MCF 10A (cell line): Measurements from ENCODE around the gene BTBD17. TPM values are rescaled to one million over a fixed set of nuclear protein-coding genes. Genes with fewer than 3 reads are reported as not detected.

ENCODE experiments used
- BruUV-seq: library from RNA; stranded (reverse); fragments of 400-500 nt; replicated peaks from 2 replicates; lab custom pipeline; 2021; lab: Mats Ljungman, UMichigan
- CTCF ChIA-PET: fragments of 300-600 bp; sonication (Branson Sonifier 250); formaldehyde crosslinking; extraction: SDS; loops from one replicate; lab custom pipeline; 2021; ENCODE audit warnings: antibody characterized with exemption, inconsistent platforms; lab: Yijun Ruan, JAX
- POLR2A ChIA-PET: fragments of 300-600, 350-650 bp; sonication (Branson Sonifier 250); formaldehyde crosslinking; extraction: SDS; loops from one replicate; lab custom pipeline; 2020; ENCODE audit warnings: antibody characterized with exemption, inconsistent platforms; lab: Yijun Ruan, JAX
- DNase-seq: peaks from one replicate; pipeline ENCODE4 v3.0.0-alpha.2; 2018; ENCODE audit not compliant: unreplicated experiment
- H3K27ac Mint-ChIP-seq: one replicate; pipeline ENCODE4 v1.8.0; 2022; ENCODE audit warnings: mild to moderate bottlenecking, low read depth, mixed read lengths; ENCODE audit not compliant: unreplicated experiment
- H3K27me3 Mint-ChIP-seq: one replicate; pipeline ENCODE4 v1.8.0; 2022; ENCODE audit warnings: mixed read lengths; ENCODE audit not compliant: insufficient read depth, unreplicated experiment
- H3K36me3 Mint-ChIP-seq: one replicate; pipeline ENCODE4 v1.8.0; 2022; ENCODE audit warnings: mild to moderate bottlenecking, moderate library complexity, mixed read lengths; ENCODE audit not compliant: insufficient read depth, unreplicated experiment
- H3K4me1 Mint-ChIP-seq: one replicate; pipeline ENCODE4 v1.8.0; 2022; ENCODE audit warnings: mixed read lengths; ENCODE audit not compliant: insufficient read depth, unreplicated experiment
- H3K4me3 Mint-ChIP-seq: one replicate; pipeline ENCODE4 v1.8.0; 2022; ENCODE audit warnings: mild to moderate bottlenecking, moderate library complexity, mixed read lengths; ENCODE audit not compliant: unreplicated experiment
- H3K9me3 Mint-ChIP-seq: one replicate; pipeline ENCODE4 v1.8.0; 2022; ENCODE audit warnings: mixed read lengths; ENCODE audit not compliant: unreplicated experiment
- CTCF ChIP-seq: fragments of 200-600 bp; IDR thresholded peaks from one replicate; pipeline ENCODE4 v1.8.0; 2022; ENCODE audit warnings: antibody characterized with exemption, mild to moderate bottlenecking; ENCODE audit not compliant: unreplicated experiment
- intact Hi-C: fragments of 100-400 bp; cut with micrococcal nuclease; formaldehyde crosslinking; loops from 2 replicates; pipeline ENCODE4 v1.14.1; 2022
- total RNA-seq: library from RNA; stranded (reverse); gene quantifications from 2 replicates; pipeline ENCODE4 v1.2.3, GENCODE V29; 2022

The BTBD17 gene
- total RNA-seq, 1 experiment from 2014 or later = not detected

- BruUV-seq = no TSS peak
- CTCF ChIA-PET = no interaction called here
- no peaks in the 10 kb centered on the region for H3K4me1 Mint-ChIP-seq
- POLR2A ChIA-PET = no interaction called here
- intact Hi-C loops = no loop called here
- H3K27ac Mint-ChIP-seq = no peak overlapping the region
- peaks cover 48% of the 10 kb centered on the region for H3K27me3 Mint-ChIP-seq
- TF ChIP-seq CTCF = no peak
- DNase-seq = no peak
- H3K36me3 Mint-ChIP-seq = no peaks in the 10 kb centered on the region
- H3K9me3 Mint-ChIP-seq = peaks cover 23% of the 10 kb centered on the region
- H3K4me3 Mint-ChIP-seq = no peak overlapping the region
Measured at GRCh38 chr17:74317071-74317470, 44.6 kb downstream of the BTBD17 start.

- no peaks in the 10 kb centered on the region for H3K36me3 Mint-ChIP-seq
- intact Hi-C loops = no loop called here
- TF ChIP-seq CTCF = no peak
- H3K9me3 Mint-ChIP-seq = peaks cover 18% of the 10 kb centered on the region
- BruUV-seq = no TSS peak
- no peak overlapping the region for H3K4me3 Mint-ChIP-seq
- ChIA-PET CTCF (interaction anchor here (2.5 kb wide), 1 partner anchor 17 kb away, joined by 6 read pairs; no protein-coding TSS in a partner anchor), POLR2A (no interaction called here)
- H3K4me1 Mint-ChIP-seq = no peaks in the 10 kb centered on the region
- DNase-seq = no peak
- peaks cover 39% of the 10 kb centered on the region for H3K27me3 Mint-ChIP-seq
- H3K27ac Mint-ChIP-seq = no peak overlapping the region
Measured at GRCh38 chr17:74316220-74316619, 45.4 kb downstream of the BTBD17 start.

- no peaks in the 10 kb centered on the region for H3K4me1 Mint-ChIP-seq
- H3K9me3 Mint-ChIP-seq = peaks cover 18% of the 10 kb centered on the region
- BruUV-seq = no TSS peak
- no peak overlapping the region for H3K27ac Mint-ChIP-seq
- POLR2A ChIA-PET = interaction anchor here (0.6 kb wide), 1 partner anchor 98 kb away, joined by 4 read pairs; no protein-coding TSS in a partner anchor
- H3K36me3 Mint-ChIP-seq = no peaks in the 10 kb centered on the region
- intact Hi-C loops = no loop called here
- no peak overlapping the region for H3K4me3 Mint-ChIP-seq
- peaks cover 26% of the 10 kb centered on the region for H3K27me3 Mint-ChIP-seq
- TF ChIP-seq CTCF = no peak
- no peak for DNase-seq
- CTCF ChIA-PET = interaction anchor here (2.5 kb wide), 1 partner anchor 15 kb away, joined by 6 read pairs; no protein-coding TSS in a partner anchor
Measured at GRCh38 chr17:74314877-74315276, 46.8 kb downstream of the BTBD17 start.

- Mint-ChIP-seq H3K4me3 (no peak overlapping the region), H3K9me3 (peaks cover 18% of the 10 kb centered on the region), H3K36me3 (no peaks in the 10 kb centered on the region), H3K4me1 (peaks cover 6% of the 10 kb centered on the region), H3K27me3 (peaks cover 26% of the 10 kb centered on the region), H3K27ac (no peak overlapping the region)
- no TSS peak for BruUV-seq
- DNase-seq = no peak
- intact Hi-C loops = no loop called here
- ChIA-PET CTCF (interaction anchor here (0.6 to 0.7 kb wide), 2 partner anchors 86 to 444 kb away, joined by 3 read pairs; no protein-coding TSS in a partner anchor), POLR2A (no interaction called here)
- TF ChIP-seq CTCF = no peak
Measured at GRCh38 chr17:74309902-74310301, 51.8 kb downstream of the BTBD17 start.
